Activated B cell treated with CpG ODN at 0.5 μM for 24 hours (primary cell): ENCODE measurements around the gene OXNAD1. TPM values are rescaled to one million over a fixed set of nuclear protein-coding genes. Genes with fewer than 3 reads are reported as not detected.

Experiments
- ATAC-seq: fragments of 200-7000 bp; cut with Tn5 transposase; one replicate; pipeline ENCODE4 v1.10.0; 2021; ENCODE audit warnings: low read depth, mild to moderate bottlenecking, moderate library complexity
- CTCF ChIA-PET: fragments of 350-600 bp; sonication (Branson Sonifier 250); formaldehyde crosslinking; loops from one replicate; lab custom pipeline; 2021; ENCODE audit warnings: antibody characterized with exemption; lab: Charles Lee
- POLR2A ChIA-PET: fragments of 350-600 bp; sonication (Branson Sonifier 250); formaldehyde crosslinking; loops from one replicate; lab custom pipeline; 2021; ENCODE audit warnings: antibody characterized with exemption; lab: Charles Lee
- DNase-seq: peaks from one replicate; pipeline ENCODE4 v3.0.0; 2022
- H3K27ac Mint-ChIP-seq: one replicate; pipeline ENCODE4 v1.8.0; 2020; ENCODE audit warnings: mixed read lengths
- H3K27me3 Mint-ChIP-seq: one replicate; pipeline ENCODE4 v1.8.0; 2021; ENCODE audit warnings: mixed read lengths
- H3K36me3 Mint-ChIP-seq: one replicate; pipeline ENCODE4 v1.8.0; 2021; ENCODE audit warnings: low read depth, mixed read lengths
- H3K4me1 Mint-ChIP-seq: one replicate; pipeline ENCODE4 v1.8.0; 2021; ENCODE audit warnings: mixed read lengths
- H3K4me3 Mint-ChIP-seq: one replicate; pipeline ENCODE4 v1.8.0; 2020; ENCODE audit warnings: mild to moderate bottlenecking, mixed read lengths
- H3K9me3 Mint-ChIP-seq: one replicate; pipeline ENCODE4 v1.8.0; 2020; ENCODE audit warnings: mixed read lengths
- CTCF ChIP-seq: fragments of 200-600 bp; IDR thresholded peaks from one replicate; pipeline ENCODE4 v1.8.0; 2022; ENCODE audit warnings: antibody characterized with exemption, mild to moderate bottlenecking
- intact Hi-C: fragments of 100-400 bp; cut with micrococcal nuclease; formaldehyde crosslinking; loops from one replicate; pipeline ENCODE4 v1.15.1; 2024
- total RNA-seq: library from RNA; stranded (reverse); gene quantifications from 2 replicates; pipeline ENCODE4 v1.2.3, GENCODE V29; 2022

OXNAD1 gene
- total RNA-seq, 1 donor from 2014 or later: 8.7 TPM

- Mint-ChIP-seq H3K9me3 (no peaks in the 10 kb centered on the region), H3K4me3 (no peak overlapping the region), H3K27ac (no peak overlapping the region), H3K4me1 (peaks cover 22% of the 10 kb centered on the region), H3K36me3 (peaks cover 34% of the 10 kb centered on the region), H3K27me3 (no peaks in the 10 kb centered on the region)
- DNase-seq (no peak), ATAC-seq (no peak)
- ChIA-PET CTCF (no interaction called here), POLR2A (no interaction called here)
- no peak for TF ChIP-seq CTCF
- intact Hi-C loops: loop anchor here (5.0 to 10.0 kb wide), 2 partner anchors 445 to 1607 kb away; partner anchors contain the start of gene CCDC174
Observed at GRCh38 chr3:16262174-16262573, 2.8 kb upstream of the OXNAD1 start.

GRCh38 chr3:16264174-16264707 is 771 bp upstream of the OXNAD1 start:
- Mint-ChIP-seq H3K9me3 (no peaks in the 10 kb centered on the region), H3K4me3 (peak overlapping the region; percentile 100), H3K27me3 (no peaks in the 10 kb centered on the region), H3K27ac (peak overlapping the region; percentile 100), H3K4me1 (peaks cover 25% of the 10 kb centered on the region), H3K36me3 (peaks cover 30% of the 10 kb centered on the region)
- TF ChIP-seq CTCF: no peak
- intact Hi-C loops: loop anchor here (2.0 to 10.0 kb wide), 4 partner anchors 405 to 1609 kb away; partner anchors contain the start of gene CCDC174
- no peak for DNase-seq
- ChIA-PET CTCF (interaction anchor here (1.2 to 1.8 kb wide), 3 partner anchors 16 to 287 kb away, joined by 4 to 9 read pairs (median 8); no protein-coding TSS in a partner anchor), POLR2A (interaction anchor here (0.6 to 3.3 kb wide), 7 partner anchors 10 to 1166 kb away, joined by 3 to 16 read pairs (median 5); partner anchors contain the start of genes BTD, CAPN7, HACL1 and RBSN)
- ATAC-seq: no peak

DNA sequence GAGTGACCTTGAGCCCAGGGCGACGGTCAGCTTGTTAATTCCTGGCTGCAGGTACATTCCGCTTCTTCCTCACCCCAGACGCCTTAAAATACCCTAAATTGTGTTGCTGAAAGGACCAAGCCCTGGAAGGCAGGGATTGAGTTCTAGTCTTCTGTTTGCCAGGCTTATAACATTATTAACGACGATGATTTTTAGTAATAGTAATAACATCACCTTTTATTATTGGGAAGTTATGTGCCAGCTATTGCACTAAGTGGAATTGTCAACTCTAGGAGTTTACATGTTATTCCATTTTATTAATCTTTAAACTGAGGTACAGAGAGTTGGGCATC is 409 bp downstream of the OXNAD1 start:
- no peak for TF ChIP-seq CTCF
- CTCF ChIA-PET: interaction anchor here (0.8 to 1.3 kb wide), 4 partner anchors 17 to 285 kb away, joined by 3 to 9 read pairs (median 4); no protein-coding TSS in a partner anchor
- no peak for DNase-seq
- no peak for ATAC-seq
- H3K4me1 Mint-ChIP-seq: peaks cover 25% of the 10 kb centered on the region
- H3K27me3 Mint-ChIP-seq: no peaks in the 10 kb centered on the region
- peak overlapping the region; percentile 100 for H3K27ac Mint-ChIP-seq
- H3K9me3 Mint-ChIP-seq: no peaks in the 10 kb centered on the region
- intact Hi-C loops: loop anchor here (1.0 to 10.0 kb wide), 12 partner anchors 107 to 1611 kb away; partner anchors contain the start of genes BTD, CAPN7, CCDC174 and HACL1
- peak overlapping the region; percentile 100 for H3K4me3 Mint-ChIP-seq
- H3K36me3 Mint-ChIP-seq: peaks cover 31% of the 10 kb centered on the region
- POLR2A ChIA-PET: interaction anchor here (0.6 to 3.3 kb wide), 8 partner anchors 12 to 1167 kb away, joined by 3 to 16 read pairs (median 4); partner anchors contain the start of genes BTD, CAPN7, HACL1 and RBSN

- ATAC-seq: no peak
- Mint-ChIP-seq H3K27me3 (no peaks in the 10 kb centered on the region), H3K9me3 (no peaks in the 10 kb centered on the region), H3K4me1 (peaks cover 25% of the 10 kb centered on the region), H3K4me3 (peak overlapping the region; percentile 13), H3K27ac (no peak overlapping the region), H3K36me3 (peaks cover 35% of the 10 kb centered on the region)
- DNase-seq: no peak
- intact Hi-C loops: loop anchor here (5.0 to 10.0 kb wide), 5 partner anchors 106 to 1612 kb away; partner anchors contain the start of genes CAPN7 and CCDC174
- no peak for TF ChIP-seq CTCF
- ChIA-PET POLR2A (interaction anchor here (3.3 kb wide), 1 partner anchor 246 kb away, joined by 16 read pairs; the partner anchor contains the start of gene RFTN1), CTCF (interaction anchor here (1.3 kb wide), 1 partner anchor 965 kb away, joined by 3 read pairs; no protein-coding TSS in a partner anchor)
Observed at GRCh38 chr3:16266714-16267113, 1.7 kb downstream of the OXNAD1 start.

DNA sequence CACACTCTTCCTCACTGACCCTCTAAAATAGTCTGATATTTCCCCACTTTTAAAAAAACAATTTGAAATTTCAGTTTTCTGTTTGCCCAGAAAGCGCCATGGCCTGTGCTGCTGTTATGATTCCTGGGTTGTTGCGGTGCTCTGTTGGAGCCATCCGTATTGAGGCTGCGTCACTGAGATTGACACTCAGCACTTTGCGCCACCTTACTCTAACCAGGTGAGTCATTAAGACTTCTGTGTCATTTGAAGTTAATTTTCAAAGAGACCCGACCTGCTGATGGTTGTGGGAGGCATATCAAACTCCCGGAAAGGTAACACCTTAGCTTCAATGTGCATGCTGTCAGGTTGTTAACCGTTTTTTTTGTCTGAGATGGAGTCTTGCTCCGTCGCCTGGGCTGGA is 5.8 kb downstream of the OXNAD1 start:
- intact Hi-C loops: no loop called here
- H3K27ac Mint-ChIP-seq: no peak overlapping the region
- no peak for TF ChIP-seq CTCF

More for the DNA sequence above, 5.8 kb downstream of the OXNAD1 start:
- H3K4me1 Mint-ChIP-seq: peaks cover 8% of the 10 kb centered on the region
- peaks cover 43% of the 10 kb centered on the region for H3K36me3 Mint-ChIP-seq
- H3K9me3 Mint-ChIP-seq: no peaks in the 10 kb centered on the region
- no peak overlapping the region for H3K4me3 Mint-ChIP-seq
- DNase-seq: no peak
- H3K27me3 Mint-ChIP-seq: no peaks in the 10 kb centered on the region
- ChIA-PET POLR2A (no interaction called here), CTCF (no interaction called here)
- no peak for ATAC-seq
